ENCODE measurements around the gene MEX3C.

DNA sequence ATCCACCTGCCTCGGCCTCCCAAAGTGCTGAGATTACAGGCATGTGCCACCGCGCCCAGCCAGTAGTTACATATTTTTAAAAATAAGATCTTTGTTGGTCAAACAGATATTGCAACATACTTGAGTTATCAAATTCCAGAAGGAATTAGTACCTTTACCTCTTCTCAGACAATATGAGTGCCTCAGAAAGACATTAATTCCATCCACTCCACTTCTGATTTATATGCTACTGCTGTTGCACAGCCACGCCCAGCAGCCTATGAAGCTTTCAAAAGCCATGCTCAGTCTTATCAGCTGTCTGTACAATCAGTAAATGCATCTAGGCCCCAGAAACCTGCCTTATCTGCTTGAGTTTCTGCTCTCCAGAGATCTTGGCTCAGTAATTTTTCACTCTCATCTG lies 47.8 kb downstream of the MEX3C start:
- TF ChIP-seq FOXM1 (IDR thresholded peaks at IDR 0.05; ENCODE audit: low read depth) (no peak), SMC3 (IDR thresholded peaks at IDR 0.05; ENCODE audit: low read depth, low read length) (no peak), MXI1 (IDR thresholded peaks at IDR 0.05; ENCODE audit: low read depth, low read length) (no peak), POLR2AphosphoS5 (IDR thresholded peaks at IDR 0.05; ENCODE audit: low read depth, low read length) (no peak), EP300 (IDR thresholded peaks at IDR 0.05; ENCODE audit: borderline replicate concordance in 1 of 2, low read depth in 1 of 2, low read length in 1 of 2) (no peak), FOXJ3 (CRISPR knock-in tag; IDR thresholded peaks at IDR 0.05) (no peak)
- TF ChIP-seq, protein P1, sequence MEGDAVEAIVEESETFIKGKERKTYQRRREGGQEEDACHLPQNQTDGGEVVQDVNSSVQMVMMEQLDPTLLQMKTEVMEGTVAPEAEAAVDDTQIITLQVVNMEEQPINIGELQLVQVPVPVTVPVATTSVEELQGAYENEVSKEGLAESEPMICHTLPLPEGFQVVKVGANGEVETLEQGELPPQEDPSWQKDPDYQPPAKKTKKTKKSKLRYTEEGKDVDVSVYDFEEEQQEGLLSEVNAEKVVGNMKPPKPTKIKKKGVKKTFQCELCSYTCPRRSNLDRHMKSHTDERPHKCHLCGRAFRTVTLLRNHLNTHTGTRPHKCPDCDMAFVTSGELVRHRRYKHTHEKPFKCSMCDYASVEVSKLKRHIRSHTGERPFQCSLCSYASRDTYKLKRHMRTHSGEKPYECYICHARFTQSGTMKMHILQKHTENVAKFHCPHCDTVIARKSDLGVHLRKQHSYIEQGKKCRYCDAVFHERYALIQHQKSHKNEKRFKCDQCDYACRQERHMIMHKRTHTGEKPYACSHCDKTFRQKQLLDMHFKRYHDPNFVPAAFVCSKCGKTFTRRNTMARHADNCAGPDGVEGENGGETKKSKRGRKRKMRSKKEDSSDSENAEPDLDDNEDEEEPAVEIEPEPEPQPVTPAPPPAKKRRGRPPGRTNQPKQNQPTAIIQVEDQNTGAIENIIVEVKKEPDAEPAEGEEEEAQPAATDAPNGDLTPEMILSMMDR (IDR thresholded peaks at IDR 0.05), result no peak
